Measurements from ENCODE around the gene DBN1.

DBN1 gene

DNA sequence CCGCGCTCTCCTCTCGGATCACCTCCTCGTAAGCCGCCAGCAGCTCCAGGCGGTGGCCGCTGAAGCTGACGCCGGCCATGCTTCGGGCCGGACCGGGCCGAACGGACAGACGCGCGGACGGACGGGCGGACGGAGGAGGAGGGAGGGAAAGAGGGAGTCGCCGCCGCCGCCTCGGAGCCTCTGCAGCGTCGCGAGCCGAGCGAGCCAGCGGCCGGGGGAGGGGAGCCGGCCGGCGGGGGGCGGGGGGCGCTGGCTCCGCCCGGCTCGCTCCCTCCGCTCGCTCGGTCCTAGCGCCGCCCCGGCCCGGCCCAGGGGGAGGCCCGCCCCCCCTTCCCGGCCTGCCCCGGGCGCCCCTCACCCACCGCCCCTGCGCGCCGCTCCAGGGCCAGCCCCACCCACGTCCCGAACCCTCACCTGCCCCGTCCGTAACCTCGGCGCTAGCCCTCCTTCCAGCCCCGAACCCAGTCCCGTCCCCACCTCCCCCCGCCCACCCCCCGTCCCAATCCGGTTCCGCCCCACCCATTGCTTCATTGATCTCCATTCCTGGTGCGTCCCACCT lies at the start of gene DBN1:
DBN1 (minus strand) TSS at position 192 of the 559 bp plus-strand sequence; CDS start at position 79, 113 bp downstream.
- H3K4me1 Mint-ChIP-seq: peaks cover 46% of the 10 kb centered on the region
- no peak within 1 kb of the TSS for H3K27ac Mint-ChIP-seq
- H3K9me3 Mint-ChIP-seq: no peaks in the 10 kb centered on the region
- peak; percentile 42 for DNase-seq
- CTCF ChIA-PET: interaction anchor here (0.6 to 2.0 kb wide), 3 partner anchors 27 to 69 kb away, joined by 3 to 8 read pairs (median 3); no protein-coding TSS in a partner anchor
- peaks cover 64% of the 10 kb centered on the region for H3K27me3 Mint-ChIP-seq
- no peaks in the 10 kb centered on the region for H3K36me3 Mint-ChIP-seq
- peak within 1 kb of the TSS; percentile 71 for H3K4me3 Mint-ChIP-seq

DNA sequence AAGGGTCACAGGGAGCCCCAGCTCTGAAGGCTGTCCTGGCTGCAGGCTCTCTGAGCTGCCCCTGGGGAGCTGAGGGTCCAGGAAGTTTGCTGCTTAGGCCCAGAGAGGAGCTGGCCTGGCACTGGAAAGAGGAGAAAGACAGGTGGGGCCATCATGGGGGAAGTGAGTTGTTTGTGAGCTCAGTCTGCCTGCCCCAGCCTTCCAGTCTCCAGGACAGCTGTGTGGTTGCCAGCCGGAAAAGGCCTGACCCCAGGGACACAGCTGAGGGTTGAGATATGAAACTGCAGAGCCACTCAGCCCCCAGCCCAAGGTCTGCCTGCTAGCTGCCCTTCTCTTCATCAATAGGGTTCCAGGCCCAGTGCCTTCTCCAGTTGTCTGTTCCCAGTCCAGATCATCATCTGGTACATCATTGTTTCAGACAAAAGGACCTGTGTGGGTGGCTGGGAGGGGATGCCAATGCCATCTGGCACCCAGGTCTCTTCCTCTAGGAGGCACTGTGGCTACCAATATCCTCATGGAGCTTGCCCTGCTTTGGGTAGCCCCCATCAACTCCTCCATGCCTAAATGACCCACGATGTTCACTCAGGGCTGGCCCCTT lies 47.6 kb upstream of the DBN1 start:
- no peak for DNase-seq
- CTCF ChIA-PET: interaction anchor here (0.7 to 1.6 kb wide), 2 partner anchors 19 to 33 kb away, joined by 3 to 4 read pairs; no protein-coding TSS in a partner anchor
- H3K4me1 Mint-ChIP-seq: peaks cover 38% of the 10 kb centered on the region
- H3K36me3 Mint-ChIP-seq: peaks cover 21% of the 10 kb centered on the region
- no peaks in the 10 kb centered on the region for H3K9me3 Mint-ChIP-seq
- peak overlapping the region; percentile 7 for H3K27ac Mint-ChIP-seq
- H3K27me3 Mint-ChIP-seq: no peaks in the 10 kb centered on the region
- H3K4me3 Mint-ChIP-seq: no peak overlapping the region

DNA sequence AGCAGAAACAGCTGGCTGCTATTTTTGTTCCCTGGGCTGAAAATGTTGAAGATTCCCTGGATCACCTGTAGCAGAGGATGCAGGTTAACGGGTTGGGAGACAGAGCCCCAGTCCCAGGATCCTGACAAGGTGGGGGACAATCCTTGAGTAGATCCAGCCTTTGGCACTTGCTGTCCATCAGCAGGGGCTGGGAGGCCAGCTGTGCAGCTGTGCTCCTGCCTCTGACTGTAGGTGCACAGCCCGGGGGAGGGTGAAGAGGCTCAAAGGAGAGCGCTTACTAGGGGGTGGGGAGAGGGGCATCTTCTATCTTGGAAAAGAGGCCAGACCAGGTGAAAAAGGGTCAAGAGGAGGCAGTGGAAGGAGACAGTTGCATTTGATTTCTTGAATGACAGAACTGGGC lies 46.8 kb upstream of the DBN1 start:
- Mint-ChIP-seq H3K4me1 (peaks cover 45% of the 10 kb centered on the region), H3K27ac (no peak overlapping the region), H3K36me3 (peaks cover 25% of the 10 kb centered on the region), H3K9me3 (no peaks in the 10 kb centered on the region), H3K4me3 (no peak overlapping the region), H3K27me3 (no peaks in the 10 kb centered on the region)
- CTCF ChIA-PET: no interaction called here
- DNase-seq: no peak

DNA sequence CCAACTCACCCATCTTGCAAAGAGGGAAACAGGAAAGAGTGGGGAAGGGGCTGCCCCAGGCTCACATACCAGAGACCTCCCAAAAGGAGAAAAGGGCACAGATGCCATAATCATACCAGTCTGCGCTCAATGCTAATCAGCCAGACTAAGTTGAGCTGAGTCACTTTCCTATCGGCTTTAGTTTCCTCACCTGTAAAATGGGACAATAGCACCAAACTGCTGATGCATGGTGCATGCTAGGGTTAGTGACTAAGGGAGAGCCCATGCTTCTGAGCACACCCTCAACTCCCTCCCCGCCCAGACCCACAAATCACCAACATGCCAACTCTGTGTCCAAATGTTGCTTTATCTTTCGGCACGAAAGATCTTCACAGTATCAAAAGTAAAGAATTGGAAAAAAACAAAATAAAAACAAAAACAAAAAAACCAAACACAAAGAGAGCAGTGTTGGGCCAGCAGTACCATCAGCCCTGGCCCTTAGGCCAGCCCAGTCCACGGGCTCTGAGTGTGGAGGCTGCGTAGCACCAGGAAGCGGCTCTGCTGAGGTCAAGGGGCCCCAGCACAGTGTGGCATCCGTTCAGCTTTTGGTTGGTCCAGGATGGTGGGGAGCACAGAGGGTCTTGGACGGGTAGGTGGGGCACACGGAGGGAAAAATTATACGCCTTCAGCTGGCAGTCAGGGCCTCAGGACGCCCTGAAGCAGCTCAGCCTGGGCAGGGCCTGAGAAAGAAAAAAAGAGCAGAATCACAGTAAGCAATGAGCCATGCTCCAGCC lies 46.2 kb upstream of the DBN1 start:
- Mint-ChIP-seq H3K9me3 (no peaks in the 10 kb centered on the region), H3K36me3 (peaks cover 29% of the 10 kb centered on the region), H3K4me1 (peaks cover 51% of the 10 kb centered on the region), H3K27ac (peak overlapping the region; percentile 37), H3K4me3 (no peak overlapping the region), H3K27me3 (no peaks in the 10 kb centered on the region)
- CTCF ChIA-PET: interaction anchor here (1.2 kb wide), 1 partner anchor 200 kb away, joined by 3 read pairs; no protein-coding TSS in a partner anchor
- DNase-seq: no peak

DNA sequence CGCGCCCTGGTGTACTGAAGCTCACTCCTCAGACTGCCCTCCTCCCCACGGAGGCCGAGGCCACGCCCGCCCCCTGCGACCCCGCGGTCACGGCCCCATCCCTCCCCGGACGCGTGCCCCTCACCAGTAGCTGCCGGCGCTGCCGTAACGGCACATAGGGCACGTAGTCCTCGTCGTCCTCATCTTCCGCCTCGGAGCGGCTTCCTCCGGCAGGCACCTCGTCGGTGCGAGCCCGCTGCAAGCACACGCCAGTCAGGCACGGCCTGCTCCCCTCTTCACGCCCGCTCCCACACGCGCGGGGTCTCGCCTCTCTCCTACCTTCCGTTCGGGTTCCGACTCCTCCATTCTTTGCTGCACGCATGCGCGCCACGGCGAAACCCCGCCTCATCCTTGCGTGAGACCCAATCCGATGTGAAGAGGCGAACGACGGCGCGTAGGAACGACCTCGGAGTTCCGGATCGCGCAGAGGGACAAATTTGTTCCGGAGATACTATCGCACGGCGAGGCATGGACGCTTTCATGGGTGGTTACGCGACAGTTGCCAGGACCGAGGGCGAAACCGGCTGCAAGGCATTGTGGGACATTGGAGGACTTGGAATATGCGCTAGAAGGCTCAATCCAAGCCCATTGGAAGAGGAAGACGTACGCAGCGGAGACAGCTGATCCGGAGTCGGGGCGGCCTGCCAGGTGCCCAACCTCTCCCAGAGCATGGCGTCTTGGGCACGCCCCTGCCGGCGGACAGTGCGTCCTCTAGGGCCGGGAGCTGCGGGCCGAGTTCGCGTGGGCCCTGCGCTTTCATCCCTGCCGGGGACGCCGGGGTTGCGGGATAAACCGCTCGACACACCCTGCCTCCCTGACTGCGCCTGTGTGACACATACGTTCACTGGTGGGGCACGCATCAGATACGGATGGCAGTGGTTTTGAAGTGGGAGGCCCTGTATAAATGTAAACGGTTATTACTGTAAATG lies 43.5 kb upstream of the DBN1 start, which contains the start of gene DDX41:
DDX41 (minus strand) TSS at position 361 of the 968 bp plus-strand sequence; CDS start at position 345, 16 bp downstream.
- CTCF ChIA-PET: no interaction called here

DNA sequence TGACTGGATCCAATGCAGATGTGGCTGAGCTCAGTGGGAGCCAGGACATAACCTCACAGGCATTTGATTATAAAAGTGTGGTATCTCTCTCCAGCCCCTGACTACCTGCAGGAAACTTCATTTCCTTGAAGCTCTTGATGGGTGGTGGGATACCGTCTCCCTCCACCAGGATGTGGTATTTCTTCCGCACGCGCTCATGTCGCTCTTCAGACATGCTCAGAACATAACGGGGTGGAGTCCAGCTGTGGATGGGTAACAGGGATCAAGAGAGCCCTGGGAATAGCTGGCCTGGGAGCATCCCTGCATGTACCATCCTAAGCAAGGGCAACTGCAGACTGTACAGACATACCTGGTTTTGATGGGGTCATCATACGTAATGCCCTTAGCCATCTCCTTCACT lies 42.1 kb upstream of the DBN1 start:
- CTCF ChIA-PET: interaction anchor here (0.9 to 1.3 kb wide), 4 partner anchors 10 to 125 kb away, joined by 3 to 6 read pairs (median 4); no protein-coding TSS in a partner anchor
- no peaks in the 10 kb centered on the region for H3K9me3 Mint-ChIP-seq
- H3K4me3 Mint-ChIP-seq: peak overlapping the region; percentile 79
- peak overlapping the region; percentile 73 for H3K27ac Mint-ChIP-seq
- DNase-seq: no peak
- H3K4me1 Mint-ChIP-seq: peaks cover 47% of the 10 kb centered on the region
- peaks cover 53% of the 10 kb centered on the region for H3K36me3 Mint-ChIP-seq
- H3K27me3 Mint-ChIP-seq: no peaks in the 10 kb centered on the region

More for the DNA sequence above, 43.5 kb upstream of the DBN1 start, which contains the start of gene DDX41:
- Mint-ChIP-seq H3K36me3 (peaks cover 44% of the 10 kb centered on the region), H3K9me3 (no peaks in the 10 kb centered on the region), H3K27me3 (no peaks in the 10 kb centered on the region), H3K4me1 (peaks cover 56% of the 10 kb centered on the region), H3K27ac (peak within 1 kb of the TSS; percentile 73), H3K4me3 (peak within 1 kb of the TSS; percentile 79)
- DNase-seq: peak; percentile 98

DNA sequence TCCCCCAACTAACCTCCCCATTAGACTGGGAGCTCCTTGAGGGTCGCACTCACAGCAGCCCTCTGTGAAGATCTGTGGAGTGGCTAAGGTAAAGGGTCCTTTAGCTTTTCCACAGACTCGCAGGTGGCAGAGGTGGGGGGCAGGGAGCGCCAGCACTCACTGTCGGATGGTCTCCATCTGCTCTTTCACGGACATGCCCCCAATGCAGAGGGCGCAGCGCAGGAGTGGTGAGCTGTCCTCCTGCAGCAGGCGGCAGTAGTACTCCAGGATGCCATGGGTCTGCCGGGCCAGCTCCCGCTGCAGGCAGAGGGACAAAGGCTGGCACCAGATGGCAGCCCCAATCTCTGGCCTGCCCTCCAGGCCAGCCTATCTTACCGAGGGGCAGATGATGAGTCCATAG lies 41.1 kb upstream of the DBN1 start:
- no peaks in the 10 kb centered on the region for H3K27me3 Mint-ChIP-seq
- no peaks in the 10 kb centered on the region for H3K9me3 Mint-ChIP-seq
- H3K4me3 Mint-ChIP-seq: peak overlapping the region; percentile 79
- H3K4me1 Mint-ChIP-seq: peaks cover 40% of the 10 kb centered on the region
- no peak overlapping the region for H3K27ac Mint-ChIP-seq
- CTCF ChIA-PET: interaction anchor here (1.5 kb wide), 1 partner anchor 13 kb away, joined by 6 read pairs; no protein-coding TSS in a partner anchor
- no peak for DNase-seq
- H3K36me3 Mint-ChIP-seq: peaks cover 47% of the 10 kb centered on the region

DNA sequence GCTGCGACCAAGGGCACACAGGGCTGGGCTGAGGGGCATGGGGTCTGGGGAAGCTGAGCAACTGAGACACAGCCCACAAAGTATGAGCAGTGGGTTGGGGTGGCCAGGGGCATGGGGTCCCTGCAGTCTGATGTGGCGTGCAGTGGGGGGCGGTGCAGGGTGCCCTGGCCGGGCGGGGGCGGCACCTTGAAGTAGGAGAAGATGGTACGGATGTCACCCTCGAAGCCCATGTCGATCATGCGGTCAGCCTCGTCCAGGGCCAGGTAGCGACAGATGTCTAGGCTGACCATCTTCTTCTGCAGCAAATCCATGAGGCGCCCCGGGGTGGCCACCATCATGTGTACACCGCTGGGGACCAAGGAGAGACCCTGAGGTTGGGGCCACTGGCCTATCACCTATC lies 40.1 kb upstream of the DBN1 start:
- no peak for DNase-seq
- Mint-ChIP-seq H3K27ac (no peak overlapping the region), H3K9me3 (no peaks in the 10 kb centered on the region), H3K27me3 (no peaks in the 10 kb centered on the region), H3K36me3 (peaks cover 46% of the 10 kb centered on the region), H3K4me3 (no peak overlapping the region), H3K4me1 (peaks cover 34% of the 10 kb centered on the region)
- CTCF ChIA-PET: interaction anchor here (1.5 kb wide), 1 partner anchor 12 kb away, joined by 6 read pairs; no protein-coding TSS in a partner anchor

DNA sequence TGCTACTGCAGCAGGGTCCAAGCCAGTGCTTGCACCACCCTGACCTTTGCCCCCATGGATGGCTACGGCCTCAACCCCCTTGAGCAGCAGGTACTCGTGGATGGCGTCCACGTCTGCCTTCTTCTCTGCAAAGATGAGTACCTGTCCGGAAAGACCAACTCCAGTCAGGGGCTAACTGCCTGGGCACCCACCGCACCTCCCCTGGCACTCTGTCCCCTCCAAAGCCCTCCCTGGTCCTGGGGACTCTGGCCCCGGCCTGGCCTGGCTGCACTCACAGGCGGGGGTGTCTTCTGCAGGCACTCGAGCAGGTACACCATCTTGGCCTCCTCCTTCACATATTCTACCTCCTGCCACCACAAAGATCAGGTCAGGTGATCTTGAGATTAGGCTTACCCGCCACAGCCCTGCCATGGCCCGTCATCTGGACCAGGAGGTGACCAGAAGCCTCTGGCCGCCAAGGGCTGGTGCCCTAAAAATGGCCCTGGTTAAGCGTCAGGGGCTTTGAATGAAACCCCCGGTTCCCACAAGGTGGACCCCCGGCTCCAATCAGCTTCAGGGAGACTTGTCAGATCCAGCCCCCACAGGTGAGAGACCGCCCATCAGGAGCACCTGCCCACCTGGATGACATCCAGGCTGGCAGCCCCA lies 39.4 kb upstream of the DBN1 start:
- peaks cover 34% of the 10 kb centered on the region for H3K4me1 Mint-ChIP-seq
- no peaks in the 10 kb centered on the region for H3K9me3 Mint-ChIP-seq
- H3K27ac Mint-ChIP-seq: peak overlapping the region; percentile 33
- no peak for DNase-seq
- CTCF ChIA-PET: no interaction called here
- H3K27me3 Mint-ChIP-seq: no peaks in the 10 kb centered on the region
- peaks cover 46% of the 10 kb centered on the region for H3K36me3 Mint-ChIP-seq
- no peak overlapping the region for H3K4me3 Mint-ChIP-seq

DNA sequence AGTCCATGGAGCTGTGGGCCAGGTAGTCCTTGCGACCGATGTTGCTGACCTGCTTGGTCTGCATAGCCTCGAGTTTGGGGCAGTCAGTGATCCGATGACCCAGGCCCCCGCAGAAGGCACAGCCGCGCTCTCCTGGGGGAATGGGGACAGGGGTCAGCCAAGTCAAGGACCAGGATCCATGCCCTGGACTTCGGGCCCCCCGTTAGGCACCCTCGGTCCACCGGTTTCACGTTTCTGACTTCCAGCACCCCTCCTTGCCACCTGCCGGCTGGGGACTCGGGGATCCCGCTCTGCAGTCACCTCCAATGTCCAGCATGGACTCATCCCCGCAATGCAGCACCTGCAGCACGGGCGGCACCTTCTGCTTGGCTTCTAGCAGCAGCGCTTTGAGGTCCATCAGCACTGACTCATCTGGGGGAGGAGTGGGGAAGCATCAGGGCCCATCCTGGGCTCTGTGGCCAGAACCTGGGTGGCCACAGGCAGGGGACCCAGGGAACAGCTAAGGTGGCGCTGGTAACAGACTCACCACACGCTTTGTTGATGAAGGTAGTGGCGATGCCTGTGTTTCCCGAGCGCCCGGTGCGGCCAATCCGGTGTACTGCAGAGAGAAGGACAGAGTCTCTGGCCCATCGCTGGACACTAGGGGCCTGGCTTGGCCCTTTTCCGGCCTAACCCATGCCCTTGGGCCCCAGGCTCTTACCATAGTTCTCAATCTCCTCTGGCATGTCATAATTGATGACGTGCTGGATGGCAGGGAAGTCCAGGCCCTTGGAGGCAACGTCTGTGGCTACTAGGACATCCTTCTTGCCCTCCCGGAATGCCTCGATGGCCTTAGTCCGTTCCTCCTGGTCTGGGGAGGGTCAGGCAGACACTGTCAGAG lies 38.6 kb upstream of the DBN1 start:
- peaks cover 46% of the 10 kb centered on the region for H3K36me3 Mint-ChIP-seq
- H3K4me3 Mint-ChIP-seq: no peak overlapping the region

DNA sequence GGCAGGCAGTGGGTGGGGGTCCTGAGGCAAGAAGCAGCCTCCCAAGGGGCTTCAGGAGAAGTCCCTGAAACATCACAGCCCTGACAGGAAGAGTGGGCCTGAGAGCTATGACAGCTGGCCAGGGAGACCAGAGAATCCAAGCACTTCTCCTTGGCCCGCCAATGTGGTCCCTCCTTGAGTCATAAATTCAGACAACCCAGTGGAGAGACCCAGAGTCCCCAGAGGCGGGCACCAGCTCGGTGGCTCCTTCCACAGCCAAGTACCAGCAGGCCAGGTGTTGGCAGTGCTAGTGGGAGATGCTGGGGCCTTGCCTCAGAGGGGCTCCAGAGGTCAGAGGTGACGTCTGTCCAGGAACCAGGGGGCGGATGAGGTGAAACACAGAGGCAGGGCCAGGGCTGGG lies 37.7 kb upstream of the DBN1 start:
- CTCF ChIA-PET: interaction anchor here (1.2 kb wide), 1 partner anchor 9 kb away, joined by 5 read pairs; no protein-coding TSS in a partner anchor
- no peaks in the 10 kb centered on the region for H3K9me3 Mint-ChIP-seq
- H3K27ac Mint-ChIP-seq: no peak overlapping the region
- H3K4me3 Mint-ChIP-seq: peak overlapping the region; percentile 1
- peaks cover 40% of the 10 kb centered on the region for H3K36me3 Mint-ChIP-seq
- no peak for DNase-seq
- H3K4me1 Mint-ChIP-seq: peaks cover 25% of the 10 kb centered on the region
- H3K27me3 Mint-ChIP-seq: no peaks in the 10 kb centered on the region

More for the DNA sequence above, 38.6 kb upstream of the DBN1 start:
- CTCF ChIA-PET: interaction anchor here (1.2 kb wide), 1 partner anchor 9 kb away, joined by 5 read pairs; no protein-coding TSS in a partner anchor
- H3K9me3 Mint-ChIP-seq: no peaks in the 10 kb centered on the region
- no peak overlapping the region for H3K27ac Mint-ChIP-seq
- no peak for DNase-seq
- no peaks in the 10 kb centered on the region for H3K27me3 Mint-ChIP-seq
- peaks cover 32% of the 10 kb centered on the region for H3K4me1 Mint-ChIP-seq

DNA sequence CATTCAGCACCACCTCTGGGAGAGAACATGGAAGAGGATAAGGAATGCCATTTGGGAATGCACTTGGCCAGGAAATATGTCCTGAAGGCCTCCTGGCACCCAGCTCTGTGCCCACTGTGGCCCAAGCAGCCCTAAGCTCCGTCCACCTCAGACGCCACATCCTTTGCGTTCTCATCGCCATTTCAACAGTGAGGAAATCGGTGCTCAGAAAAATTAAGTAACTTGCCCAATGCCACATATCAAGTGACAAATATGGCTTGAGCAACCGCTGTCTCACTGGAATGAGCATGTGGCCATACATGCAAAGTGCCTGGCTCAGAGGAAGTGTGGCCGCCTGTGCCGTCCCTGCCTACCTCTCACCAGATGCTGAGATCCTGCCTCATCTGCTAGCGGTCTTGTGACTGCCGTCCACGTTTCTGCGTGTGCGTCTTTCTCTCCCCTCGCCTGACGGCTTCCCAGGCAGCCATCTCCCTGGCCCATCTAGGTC lies 37.2 kb upstream of the DBN1 start:
- peaks cover 19% of the 10 kb centered on the region for H3K4me1 Mint-ChIP-seq
- no peak for DNase-seq
- CTCF ChIA-PET: no interaction called here
- H3K4me3 Mint-ChIP-seq: no peak overlapping the region
- H3K9me3 Mint-ChIP-seq: no peaks in the 10 kb centered on the region
- H3K27me3 Mint-ChIP-seq: no peaks in the 10 kb centered on the region
- H3K27ac Mint-ChIP-seq: no peak overlapping the region
- H3K36me3 Mint-ChIP-seq: peaks cover 34% of the 10 kb centered on the region

Data from activated naive CD4-positive, alpha-beta T cell treated with anti-CD3 and anti-CD28 coated beads, Interleukin-2, amount 10 ng/mL, durations not matched to agents 7 days and 5 days (primary cell).